GM18858 (cell line): ENCODE data around the gene NADK2.

Experiments used
- ATAC-seq: cut with Tn5 transposase; IDR thresholded peaks from one replicate; pipeline ENCODE4 v1.9.1; 2021; ENCODE audit not compliant: unreplicated experiment

The NADK2 gene

DNA sequence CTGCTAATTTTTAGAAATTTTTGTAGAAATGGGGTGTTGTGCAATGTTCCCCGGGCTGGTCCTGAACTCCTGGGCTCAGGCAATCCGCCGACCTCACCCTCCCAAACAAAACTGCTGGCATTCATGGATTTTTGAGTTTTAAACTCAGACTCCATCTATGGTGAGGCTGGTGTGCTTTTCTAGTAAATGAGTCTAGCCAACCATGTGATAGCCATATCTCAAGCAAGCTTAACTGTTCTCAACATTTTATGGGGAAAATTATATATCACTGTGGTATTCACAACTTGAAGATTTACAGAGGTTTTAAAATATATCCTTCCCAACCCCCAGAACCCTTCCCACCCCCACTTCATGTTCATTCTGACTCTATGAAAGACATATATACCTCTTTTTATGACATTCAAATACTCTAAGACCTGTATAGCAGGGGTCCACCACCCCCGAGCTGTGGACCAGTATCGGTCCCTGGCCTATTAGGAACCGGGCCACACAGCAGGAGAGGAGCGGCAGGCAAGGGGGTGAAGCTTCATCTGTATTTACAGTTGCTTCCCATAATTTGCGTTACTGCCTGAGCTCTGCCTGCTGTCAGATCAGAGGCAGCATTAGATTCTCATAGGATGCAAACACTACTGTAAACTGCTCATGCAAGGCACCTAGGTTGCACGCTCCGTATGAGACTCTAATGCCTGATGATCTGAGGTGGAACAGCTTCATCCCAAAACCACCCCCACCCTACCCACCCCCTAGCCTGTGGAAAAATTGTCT, 4.5 kb upstream of the NADK2 start:
- no peak for ATAC-seq

DNA sequence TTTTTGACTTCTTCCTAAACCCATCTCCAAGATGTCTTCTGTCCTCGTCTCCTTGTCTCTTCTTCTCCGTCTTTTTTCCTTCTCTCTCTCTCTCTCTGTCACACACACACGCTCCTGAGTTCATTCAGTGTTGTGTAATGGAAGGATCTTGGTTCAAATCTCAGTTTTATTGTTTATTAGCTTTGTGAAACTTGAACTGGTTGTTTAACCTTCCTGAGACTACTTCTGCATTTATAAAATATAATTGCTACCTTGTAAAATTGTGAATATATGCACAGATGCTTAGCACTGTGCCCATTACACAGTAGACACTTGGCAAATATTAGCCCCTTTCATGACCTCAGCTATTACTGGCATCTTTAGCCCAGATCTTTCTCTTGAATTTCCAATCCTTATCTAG, 2.4 kb upstream of the NADK2 start:
- ATAC-seq, result no peak

DNA sequence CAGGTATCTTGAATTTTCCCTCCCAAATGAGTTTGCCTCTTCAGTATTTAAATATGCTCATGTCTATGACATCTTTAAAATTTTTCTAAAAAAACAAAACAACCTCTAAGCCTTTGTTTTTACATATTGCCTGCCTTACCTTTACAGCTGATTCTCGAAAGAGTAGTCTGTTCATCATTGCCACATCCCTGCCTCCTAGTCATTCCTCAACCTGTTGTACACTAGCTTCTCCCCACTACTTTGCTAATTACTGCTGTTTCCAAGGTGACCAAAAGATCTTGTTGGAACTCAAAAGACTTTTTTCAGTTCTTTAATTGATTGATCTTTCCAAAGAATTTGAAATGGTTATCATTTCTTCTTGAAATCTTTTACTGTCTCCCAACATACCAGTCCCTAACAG, 1.9 kb upstream of the NADK2 start:
- ATAC-seq, result no peak

DNA sequence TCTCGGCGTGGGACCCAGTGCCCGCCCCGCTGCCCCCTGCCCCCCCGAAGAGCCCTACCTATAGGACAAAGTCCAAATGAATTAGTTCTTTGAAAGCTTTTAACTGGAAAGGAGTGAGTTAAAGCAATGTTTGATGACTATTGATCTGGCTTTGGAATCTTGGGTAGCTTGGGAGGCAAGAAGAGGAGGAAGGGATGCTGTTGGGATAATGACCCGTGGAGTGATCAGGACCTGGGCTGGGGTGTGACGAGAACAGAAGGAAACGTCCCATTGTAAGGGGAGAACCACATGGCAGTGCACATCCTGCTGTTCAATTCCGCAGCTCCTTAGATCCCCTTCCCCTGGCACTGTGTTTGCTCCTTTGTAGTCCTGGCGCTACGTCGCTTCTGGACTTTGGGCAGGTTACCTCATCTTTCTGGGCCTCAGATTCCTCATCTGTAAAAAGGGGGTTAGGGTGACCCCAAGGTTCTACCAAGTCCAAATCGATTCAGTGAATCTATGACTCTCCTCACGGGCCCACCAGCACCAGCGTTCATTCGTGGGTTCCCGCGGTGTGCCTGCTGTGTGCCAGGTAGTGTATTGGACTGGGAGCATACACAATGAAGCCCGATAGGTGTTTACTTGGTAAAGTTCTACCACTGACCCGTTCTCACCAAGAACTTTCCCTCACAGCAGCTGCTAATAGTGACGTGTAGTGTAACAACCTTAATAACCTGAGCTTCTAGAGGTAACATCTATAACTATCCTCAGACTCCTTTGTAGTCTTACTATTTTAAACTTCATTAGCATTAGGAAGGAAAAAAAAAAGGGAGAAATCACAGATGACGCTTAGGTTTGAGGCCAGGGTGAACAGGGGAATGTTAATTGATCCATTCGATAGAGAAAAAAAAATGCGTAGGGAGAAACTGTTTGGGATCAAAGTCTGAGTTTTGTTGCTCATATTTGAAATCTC, 1.1 kb upstream of the NADK2 start:
- ATAC-seq, result no peak

DNA sequence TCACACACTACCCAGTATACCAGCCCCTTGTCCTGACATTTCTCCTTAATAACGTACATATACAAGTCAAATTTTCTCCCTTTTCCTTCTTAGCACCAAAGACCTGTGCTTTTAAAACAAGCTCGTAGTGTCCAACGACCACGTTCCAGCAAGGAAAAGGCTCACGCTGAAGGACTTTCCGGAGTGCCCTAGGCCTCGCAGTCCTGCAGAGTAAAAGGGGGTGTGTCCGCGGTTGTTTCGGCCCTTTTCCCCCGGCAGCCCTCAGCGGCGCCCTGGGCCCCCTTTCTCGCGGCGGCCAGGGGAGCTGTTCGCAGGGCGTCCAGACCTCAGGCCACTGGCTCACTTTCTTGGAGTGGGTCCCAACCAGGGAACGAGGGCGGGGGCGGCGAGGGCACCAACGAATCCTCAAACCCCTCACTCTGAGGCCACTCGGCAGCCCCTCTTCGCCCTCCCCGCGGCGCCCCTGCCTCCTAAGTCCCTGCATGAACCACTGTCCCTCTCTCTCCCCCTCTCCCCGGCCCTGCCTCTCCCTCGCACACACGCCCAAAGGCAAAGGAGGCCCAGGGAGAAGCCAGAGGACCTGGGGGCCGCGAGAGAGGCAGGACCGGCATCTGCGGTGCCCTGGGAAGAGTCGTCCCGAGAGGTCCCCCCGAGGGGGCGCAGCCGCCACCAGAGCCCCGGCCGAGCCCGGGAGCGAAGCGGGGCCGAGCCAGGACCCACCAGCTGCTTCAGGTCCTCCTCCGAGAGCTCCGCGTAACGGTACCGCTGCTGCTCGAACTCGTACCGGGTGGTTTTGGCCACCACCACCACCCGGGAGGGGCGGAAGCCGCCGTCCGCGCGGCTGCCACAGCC, 720 bp downstream of the NADK2 start:
- peak; percentile 13 for ATAC-seq

DNA sequence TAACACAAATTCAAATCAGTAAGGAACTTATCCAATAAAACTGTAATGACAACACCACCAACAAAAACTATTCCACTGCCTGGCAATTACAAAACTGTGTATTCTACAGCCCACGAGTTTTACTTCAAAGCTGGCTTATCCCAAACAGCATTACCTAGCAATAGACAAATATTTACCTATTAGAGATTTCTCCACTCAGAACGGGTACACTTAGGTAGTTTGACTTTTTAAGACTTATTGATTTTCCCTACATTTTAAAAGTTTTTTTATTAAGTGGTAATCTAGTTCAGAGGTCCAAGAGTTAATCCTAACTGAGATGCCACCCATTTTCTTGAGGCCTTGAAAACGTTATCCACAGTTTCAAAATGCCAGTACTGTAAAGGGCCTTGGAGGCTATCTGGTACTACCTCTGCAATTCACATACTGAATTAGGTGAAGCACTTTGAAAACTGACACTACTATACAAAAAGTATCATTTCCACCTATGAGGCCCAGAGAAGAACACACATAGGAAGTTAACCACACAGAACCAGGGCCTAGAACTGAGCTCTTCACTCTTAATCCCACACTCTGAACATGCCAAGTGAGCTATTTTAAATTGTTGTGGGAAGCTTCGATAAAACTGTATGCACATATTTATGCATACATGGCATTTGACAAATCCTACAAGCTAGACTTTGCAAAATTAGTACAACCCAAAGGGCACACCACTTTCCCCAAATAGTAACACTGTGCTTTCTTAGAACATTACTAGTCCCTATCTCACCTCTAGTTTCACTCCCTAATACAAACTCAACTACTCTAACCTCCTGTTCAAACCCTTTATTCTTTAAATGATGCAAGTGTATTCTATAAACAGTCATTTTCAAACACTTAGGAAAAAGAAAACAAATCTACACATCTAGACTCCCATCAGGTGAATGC, 2.1 kb downstream of the NADK2 start:
- no peak for ATAC-seq

DNA sequence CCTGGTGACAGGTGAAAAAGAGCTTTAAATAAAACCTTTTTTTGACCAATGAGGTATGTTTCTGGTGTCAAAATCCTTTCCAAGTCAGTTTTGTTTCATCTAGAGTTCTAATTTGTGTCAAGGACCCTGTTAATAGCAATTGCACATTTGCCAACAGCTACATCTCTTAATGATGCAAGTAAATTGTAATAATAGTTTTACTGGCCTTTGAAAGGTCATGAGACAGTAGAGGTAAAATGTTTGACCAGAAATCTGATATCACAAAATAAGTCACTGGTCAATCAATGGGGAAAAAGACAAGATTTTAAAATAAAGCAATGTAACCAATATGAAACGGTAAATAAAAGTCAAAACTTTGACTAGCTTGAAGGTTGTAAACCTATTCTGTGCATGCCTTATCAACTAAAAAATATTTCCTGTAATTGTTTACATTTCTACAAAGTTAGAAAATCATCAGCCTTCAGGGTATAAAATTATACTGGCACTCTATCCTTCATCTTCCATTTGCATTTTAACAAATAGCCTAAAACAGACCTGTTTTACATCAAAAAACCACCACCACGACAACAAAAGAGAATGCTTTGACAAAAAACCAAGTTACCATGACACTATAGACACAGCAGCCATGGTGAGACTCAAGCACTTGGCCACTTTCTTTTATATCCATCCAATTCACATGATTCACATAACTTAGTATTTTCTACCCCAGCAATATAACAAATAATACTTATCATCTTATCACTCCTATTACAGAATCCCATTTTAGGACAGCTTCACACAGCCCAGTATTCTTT, 3.0 kb downstream of the NADK2 start:
- no peak for ATAC-seq

DNA sequence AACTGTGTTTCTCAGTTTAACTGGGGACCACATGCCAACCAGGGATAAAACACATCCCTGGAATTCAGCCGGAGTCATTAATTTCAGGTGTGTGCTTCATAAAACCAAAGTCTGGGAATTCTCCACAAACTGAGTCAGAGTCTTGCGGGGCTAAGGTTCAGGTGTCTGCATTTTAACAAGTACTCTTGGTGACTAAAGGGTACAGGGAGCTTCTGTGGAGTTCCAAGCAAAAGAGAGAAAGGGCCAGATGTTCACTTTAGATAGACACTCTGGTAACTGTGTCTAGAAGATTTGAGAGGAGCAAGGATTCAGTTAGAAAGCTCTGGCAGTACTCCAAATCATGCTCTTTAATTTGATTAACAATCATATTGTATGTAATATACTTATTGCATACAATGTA, 4.0 kb downstream of the NADK2 start:
- no peak for ATAC-seq

DNA sequence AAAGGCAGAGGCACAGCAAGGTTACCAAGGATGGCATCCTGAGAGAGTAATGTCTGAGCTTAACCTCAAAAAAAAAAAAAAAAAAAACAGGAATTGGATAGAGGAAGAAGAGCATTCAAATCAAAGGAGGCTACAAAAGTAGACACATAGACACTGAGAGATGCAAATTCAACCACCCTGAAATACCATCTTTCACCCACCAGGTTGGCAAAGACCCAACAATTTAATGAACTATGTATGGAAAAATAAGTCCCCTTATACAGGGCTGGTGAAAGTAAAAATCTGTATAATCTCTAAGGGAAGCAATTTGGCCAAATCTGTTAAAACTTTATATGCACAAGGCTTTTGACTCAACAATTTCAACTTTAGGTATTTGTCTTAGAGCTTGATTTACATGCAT, 4.9 kb downstream of the NADK2 start:
- ATAC-seq, result no peak

DNA sequence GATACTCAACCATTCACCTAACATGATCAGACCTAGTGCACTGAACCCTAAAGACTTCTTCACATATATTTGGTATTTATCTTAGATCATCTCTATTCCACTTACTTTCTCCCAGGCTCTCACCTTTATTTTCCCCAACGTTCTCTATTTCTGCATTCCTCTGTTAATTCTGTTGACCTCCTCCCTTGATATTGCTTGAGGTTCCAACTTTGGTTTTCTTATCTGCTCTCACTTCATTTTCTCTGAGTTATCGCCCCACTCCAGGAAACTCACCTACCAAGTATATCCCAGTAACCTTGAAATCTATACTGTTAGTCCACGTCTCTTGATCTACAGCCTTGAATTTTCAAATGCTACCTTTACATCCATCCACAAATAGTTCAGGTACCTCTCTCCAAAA, 9.2 kb downstream of the NADK2 start:
- no peak for ATAC-seq

DNA sequence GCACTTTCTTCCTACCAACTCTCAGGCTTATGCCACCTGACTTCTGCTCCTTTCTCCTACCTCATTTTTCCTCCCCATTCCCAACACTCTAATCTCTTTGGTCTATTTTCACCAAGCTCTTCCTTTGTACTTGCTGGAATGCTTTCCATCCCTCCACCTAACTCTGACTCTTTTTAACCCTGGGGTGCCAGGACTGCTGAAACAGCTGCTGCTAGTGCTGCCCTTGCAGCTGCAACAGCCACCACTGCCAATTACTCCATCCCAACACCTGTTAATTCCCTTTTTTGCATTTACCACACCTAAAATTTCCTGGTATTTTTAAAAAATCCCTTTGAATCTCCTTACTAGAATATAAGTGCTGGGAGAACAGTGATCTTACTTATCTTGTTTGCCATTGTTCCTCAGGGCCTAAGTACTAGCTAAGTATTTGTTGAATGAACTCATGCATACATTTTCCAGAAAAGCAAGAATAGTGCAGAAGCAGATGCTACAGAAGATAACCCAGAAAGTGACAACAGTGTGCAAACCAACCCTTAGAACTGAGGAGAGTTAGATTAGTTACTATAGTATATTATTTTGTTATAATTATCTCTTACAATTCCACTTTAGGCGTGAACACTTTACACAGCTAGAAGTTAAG, 11.5 kb downstream of the NADK2 start:
- no peak for ATAC-seq

DNA sequence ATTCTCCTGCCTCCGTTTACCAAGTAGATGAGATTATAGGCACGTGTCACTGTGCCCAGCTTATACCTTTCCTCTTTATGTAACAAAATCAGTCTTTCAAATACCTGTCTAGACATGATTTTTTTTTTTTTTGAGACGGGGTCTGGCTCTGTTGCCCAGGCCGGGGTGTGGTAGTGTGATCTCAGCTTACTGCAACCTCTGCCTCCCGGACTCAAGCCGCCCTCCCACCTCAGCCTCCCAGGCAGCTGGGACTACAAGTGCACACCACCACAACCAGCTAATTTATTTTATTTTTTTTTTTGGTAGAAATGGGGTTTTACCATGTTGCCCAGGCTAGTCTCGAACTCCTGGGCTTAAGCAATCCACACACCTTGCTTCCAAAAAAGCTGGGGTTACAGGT, 13.2 kb downstream of the NADK2 start:
- ATAC-seq, result no peak

DNA sequence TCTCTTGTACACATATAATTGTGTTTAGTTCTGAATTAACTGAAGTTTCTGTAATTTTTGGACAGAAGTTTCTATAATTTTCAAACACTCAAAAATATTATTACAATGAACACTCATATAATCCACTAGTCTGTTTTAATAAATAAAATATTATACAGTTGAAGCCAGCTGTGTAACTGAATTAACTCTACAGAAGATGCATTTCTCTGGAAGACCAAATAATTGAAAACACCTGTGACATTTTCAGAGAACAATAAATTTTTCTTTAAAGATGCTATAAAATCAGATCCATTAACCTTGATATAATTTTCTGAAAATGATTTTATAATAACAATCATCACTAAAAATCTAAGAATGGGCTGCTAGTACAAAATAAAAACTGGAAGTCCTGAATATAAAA, 14.7 kb downstream of the NADK2 start:
- no peak for ATAC-seq

DNA sequence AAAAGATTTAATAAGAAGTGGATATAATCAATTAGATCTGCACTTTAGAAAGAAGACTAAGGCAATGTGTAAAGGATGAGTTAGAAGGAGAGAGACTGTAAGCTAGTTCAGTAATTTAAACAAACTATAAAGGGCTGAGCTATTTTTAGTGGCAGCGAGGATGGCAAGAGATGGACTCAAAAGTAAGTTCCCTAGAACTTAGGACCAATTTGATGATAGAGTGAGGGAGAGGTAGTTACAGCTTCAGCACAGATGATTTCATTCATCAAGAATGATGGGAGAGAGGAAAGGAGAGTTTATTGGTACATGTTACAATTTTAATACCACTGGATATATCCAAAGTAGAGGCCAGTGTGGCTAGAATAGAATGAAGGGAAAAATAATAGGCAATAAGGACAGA, 19.1 kb downstream of the NADK2 start:
- no peak for ATAC-seq

DNA sequence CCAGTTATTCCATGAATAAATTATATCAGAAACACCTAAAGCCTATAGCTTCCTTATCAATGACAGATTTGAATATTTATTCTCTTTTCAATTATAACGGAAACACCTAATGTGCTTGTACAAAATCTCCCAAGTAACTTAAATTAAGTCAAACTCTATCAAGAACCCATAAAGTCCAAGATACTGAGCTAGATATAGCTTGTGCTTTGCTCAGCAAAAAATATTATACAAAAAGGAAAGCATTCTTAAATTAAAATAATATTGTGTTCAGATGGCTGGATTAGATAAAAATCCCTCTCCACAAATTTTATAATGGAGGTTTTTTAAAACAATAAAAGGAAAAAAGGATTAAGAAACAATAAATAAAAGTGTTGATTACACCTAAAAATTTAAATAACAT, 23.7 kb downstream of the NADK2 start:
- ATAC-seq, result no peak

DNA sequence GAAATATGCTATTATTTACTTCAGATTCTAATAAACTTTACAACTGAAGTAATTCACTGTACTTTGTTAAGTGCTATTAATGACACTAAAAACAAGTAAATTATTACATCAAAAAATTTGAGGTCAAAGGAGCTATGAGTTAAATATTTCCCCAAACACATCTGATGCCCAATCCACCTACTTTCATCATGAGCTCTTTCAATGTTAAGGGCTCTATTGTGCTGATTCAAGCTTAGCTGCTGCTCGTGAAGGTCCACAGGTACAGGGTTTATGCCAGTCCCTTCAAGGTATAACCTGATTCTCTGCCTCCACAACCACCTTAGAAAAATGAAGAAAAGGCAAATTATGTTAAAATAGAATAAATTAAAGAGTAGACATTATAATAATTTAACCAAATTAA, 24.2 kb downstream of the NADK2 start:
- no peak for ATAC-seq

DNA sequence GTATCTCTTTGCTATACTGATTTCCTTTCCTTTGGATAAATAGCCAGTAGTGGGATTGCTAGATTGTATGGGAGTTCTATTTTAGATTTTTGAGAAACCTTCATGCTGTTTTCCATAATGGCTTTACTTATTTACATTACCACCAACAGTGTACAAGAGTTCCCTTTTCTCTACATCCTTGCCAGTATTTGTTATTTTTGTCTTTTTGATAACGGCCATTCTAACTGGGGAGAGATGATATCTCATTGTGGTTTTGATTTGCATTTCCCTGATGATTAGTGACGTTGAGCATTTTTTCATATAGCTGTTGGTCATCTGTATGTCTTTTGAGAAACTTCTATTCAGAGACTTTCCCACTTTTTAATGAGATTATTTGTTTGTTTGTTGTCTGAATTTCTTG, 25.8 kb downstream of the NADK2 start:
- no peak for ATAC-seq

DNA sequence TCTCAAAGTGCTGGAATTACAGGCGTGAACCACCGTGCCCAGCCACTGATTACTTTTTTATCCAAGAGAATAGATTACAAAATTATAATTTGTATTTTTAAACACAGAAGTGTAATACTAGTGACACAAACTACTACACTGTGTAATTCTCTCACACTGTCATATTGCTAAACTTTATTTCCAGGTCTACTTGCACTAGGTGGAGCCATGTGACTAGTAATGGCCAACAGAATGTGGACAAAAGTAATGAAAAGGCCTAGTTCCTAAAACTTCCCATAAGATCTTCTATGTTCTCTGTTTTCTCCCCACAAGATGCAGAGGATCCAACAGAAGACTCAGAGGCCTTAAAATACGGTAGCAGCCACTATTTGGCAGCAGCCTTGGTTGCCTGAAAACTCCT, 27.3 kb downstream of the NADK2 start:
- no peak for ATAC-seq

DNA sequence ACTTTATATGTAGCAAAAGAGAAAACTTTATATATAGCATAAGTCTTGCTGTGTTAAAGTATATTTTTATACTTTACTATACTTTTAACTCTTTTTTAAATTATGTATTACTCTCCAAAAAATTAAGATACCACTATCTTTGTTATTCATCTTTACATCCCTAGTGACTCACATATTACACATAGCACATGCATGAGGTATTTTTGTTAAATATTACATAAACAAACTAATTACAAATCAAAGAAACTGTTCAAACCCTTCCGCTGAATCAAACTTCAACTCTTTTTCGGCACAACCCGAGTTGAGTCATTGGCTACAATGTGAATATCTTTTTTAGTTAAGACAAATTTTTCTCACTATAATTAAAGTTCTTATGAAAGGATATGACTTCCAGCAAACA, 32.1 kb downstream of the NADK2 start:
- no peak for ATAC-seq
